ENCODE results near the gene CFAP65. TPM values are rescaled to one million over a fixed set of nuclear protein-coding genes. Genes with fewer than 3 reads are reported as not detected.

The CFAP65 gene
- total RNA-seq, 1 experiment from 2014 or later: 0.44 TPM

DNA sequence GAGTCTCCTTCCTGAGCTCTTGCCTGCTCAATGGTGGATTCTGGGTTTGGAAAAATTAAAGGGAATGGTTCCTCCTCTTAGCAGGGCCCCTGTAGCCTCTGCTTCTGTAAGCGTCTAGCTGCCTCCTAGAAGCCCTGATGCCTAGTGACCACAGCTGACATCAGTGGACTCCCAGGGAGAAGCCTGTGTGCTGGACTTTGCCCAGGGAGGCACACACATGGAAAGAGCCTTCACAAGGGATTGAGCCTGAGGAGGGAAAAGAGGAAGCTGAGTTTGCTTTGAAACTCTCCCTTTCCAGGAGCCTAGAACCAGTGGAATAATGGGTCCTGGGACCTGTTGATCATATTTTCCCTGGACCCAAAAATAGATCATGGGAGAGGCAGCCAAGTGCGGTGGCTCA is 1.4 kb upstream of the CFAP65 start:
- peaks cover 34% of the 10 kb centered on the region for H3K27me3 Mint-ChIP-seq (ENCODE audit: low read depth)
- H3K4me3 Mint-ChIP-seq: no peak overlapping the region
- DNase-seq (ENCODE audit: low spot score) (no peak), ATAC-seq (no peak)
- TF ChIP-seq, protein P1, sequence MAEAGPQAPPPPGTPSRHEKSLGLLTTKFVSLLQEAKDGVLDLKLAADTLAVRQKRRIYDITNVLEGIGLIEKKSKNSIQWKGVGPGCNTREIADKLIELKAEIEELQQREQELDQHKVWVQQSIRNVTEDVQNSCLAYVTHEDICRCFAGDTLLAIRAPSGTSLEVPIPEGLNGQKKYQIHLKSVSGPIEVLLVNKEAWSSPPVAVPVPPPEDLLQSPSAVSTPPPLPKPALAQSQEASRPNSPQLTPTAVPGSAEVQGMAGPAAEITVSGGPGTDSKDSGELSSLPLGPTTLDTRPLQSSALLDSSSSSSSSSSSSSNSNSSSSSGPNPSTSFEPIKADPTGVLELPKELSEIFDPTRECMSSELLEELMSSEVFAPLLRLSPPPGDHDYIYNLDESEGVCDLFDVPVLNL (CRISPR knock-in tag; IDR thresholded peaks at IDR 0.05; ENCODE audit: borderline replicate concordance, low read depth): no peak
- TF ChIP-seq, protein P2, sequence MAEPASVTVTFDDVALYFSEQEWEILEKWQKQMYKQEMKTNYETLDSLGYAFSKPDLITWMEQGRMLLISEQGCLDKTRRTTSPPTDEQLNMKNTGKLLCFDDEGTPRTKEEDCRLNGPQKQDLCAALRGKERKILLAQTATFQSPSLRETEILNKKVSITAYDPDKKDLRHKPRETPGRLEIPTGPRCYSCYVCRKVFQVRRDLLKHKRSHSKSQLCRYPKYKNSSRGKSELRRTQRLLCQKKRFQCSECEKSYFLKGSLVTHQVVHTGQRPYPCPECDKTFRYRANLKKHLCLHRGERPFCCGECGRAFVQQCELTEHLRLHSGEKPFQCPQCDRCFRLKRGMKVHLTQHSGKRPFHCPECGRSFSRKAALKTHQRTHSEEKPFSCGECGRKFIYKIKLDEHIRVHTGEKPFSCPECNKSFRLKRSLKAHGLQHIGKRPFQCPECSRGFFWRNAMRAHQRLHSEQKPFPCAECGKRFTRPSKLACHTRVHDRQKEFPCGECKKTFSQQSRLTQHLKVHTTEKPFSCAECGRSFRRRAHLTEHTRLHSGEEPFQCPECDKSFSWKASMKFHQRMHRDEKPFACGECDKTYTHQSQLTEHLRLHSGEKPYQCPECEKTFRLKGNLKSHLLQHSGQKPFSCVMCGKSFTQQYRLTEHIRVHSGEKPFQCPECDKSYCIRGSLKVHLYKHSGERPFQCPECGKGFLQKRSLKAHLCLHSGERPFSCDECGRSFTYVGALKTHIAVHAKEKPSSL (CRISPR knock-in tag; conservative IDR thresholded peaks at IDR 0.05): no peak
- TF ChIP-seq, protein P3, sequence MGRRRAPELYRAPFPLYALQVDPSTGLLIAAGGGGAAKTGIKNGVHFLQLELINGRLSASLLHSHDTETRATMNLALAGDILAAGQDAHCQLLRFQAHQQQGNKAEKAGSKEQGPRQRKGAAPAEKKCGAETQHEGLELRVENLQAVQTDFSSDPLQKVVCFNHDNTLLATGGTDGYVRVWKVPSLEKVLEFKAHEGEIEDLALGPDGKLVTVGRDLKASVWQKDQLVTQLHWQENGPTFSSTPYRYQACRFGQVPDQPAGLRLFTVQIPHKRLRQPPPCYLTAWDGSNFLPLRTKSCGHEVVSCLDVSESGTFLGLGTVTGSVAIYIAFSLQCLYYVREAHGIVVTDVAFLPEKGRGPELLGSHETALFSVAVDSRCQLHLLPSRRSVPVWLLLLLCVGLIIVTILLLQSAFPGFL (CRISPR knock-in tag; IDR thresholded peaks at IDR 0.05; ENCODE audit: borderline replicate concordance): no peak
- TF ChIP-seq, protein P4, sequence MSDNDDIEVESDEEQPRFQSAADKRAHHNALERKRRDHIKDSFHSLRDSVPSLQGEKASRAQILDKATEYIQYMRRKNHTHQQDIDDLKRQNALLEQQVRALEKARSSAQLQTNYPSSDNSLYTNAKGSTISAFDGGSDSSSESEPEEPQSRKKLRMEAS (CRISPR knock-in tag; IDR thresholded peaks at IDR 0.05): no peak
- TF ChIP-seq, protein P5, sequence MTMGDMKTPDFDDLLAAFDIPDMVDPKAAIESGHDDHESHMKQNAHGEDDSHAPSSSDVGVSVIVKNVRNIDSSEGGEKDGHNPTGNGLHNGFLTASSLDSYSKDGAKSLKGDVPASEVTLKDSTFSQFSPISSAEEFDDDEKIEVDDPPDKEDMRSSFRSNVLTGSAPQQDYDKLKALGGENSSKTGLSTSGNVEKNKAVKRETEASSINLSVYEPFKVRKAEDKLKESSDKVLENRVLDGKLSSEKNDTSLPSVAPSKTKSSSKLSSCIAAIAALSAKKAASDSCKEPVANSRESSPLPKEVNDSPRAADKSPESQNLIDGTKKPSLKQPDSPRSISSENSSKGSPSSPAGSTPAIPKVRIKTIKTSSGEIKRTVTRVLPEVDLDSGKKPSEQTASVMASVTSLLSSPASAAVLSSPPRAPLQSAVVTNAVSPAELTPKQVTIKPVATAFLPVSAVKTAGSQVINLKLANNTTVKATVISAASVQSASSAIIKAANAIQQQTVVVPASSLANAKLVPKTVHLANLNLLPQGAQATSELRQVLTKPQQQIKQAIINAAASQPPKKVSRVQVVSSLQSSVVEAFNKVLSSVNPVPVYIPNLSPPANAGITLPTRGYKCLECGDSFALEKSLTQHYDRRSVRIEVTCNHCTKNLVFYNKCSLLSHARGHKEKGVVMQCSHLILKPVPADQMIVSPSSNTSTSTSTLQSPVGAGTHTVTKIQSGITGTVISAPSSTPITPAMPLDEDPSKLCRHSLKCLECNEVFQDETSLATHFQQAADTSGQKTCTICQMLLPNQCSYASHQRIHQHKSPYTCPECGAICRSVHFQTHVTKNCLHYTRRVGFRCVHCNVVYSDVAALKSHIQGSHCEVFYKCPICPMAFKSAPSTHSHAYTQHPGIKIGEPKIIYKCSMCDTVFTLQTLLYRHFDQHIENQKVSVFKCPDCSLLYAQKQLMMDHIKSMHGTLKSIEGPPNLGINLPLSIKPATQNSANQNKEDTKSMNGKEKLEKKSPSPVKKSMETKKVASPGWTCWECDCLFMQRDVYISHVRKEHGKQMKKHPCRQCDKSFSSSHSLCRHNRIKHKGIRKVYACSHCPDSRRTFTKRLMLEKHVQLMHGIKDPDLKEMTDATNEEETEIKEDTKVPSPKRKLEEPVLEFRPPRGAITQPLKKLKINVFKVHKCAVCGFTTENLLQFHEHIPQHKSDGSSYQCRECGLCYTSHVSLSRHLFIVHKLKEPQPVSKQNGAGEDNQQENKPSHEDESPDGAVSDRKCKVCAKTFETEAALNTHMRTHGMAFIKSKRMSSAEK (CRISPR knock-in tag; IDR thresholded peaks at IDR 0.05; ENCODE audit: borderline replicate concordance): no peak
- TF ChIP-seq MYBL2 (CRISPR knock-in tag; IDR thresholded peaks at IDR 0.05) (no peak), ZNF138 (CRISPR knock-in tag; conservative IDR thresholded peaks at IDR 0.05) (no peak), GABPB1 (CRISPR knock-in tag; IDR thresholded peaks at IDR 0.05) (no peak), ZNF219 (CRISPR knock-in tag; IDR thresholded peaks at IDR 0.05; ENCODE audit: borderline replicate concordance) (no peak), RORB (CRISPR knock-in tag; IDR thresholded peaks at IDR 0.05) (no peak), KAT7 (CRISPR knock-in tag; IDR thresholded peaks at IDR 0.05; ENCODE audit: borderline replicate concordance) (no peak), TEAD1 (CRISPR knock-in tag; IDR thresholded peaks at IDR 0.05) (no peak), NR3C1 (CRISPR knock-in tag; conservative IDR thresholded peaks at IDR 0.05; ENCODE audit: low read depth) (no peak), ZNF232 (CRISPR knock-in tag; IDR thresholded peaks at IDR 0.05) (no peak), FOXP1 (CRISPR knock-in tag; IDR thresholded peaks at IDR 0.05; ENCODE audit: borderline replicate concordance) (no peak), SMAD4 (CRISPR knock-in tag; IDR thresholded peaks at IDR 0.05) (no peak)
- TF ChIP-seq, protein P6, sequence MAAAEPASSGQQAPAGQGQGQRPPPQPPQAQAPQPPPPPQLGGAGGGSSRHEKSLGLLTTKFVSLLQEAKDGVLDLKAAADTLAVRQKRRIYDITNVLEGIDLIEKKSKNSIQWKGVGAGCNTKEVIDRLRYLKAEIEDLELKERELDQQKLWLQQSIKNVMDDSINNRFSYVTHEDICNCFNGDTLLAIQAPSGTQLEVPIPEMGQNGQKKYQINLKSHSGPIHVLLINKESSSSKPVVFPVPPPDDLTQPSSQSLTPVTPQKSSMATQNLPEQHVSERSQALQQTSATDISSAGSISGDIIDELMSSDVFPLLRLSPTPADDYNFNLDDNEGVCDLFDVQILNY (CRISPR knock-in tag; IDR thresholded peaks at IDR 0.05): no peak
- TF ChIP-seq, protein P7, sequence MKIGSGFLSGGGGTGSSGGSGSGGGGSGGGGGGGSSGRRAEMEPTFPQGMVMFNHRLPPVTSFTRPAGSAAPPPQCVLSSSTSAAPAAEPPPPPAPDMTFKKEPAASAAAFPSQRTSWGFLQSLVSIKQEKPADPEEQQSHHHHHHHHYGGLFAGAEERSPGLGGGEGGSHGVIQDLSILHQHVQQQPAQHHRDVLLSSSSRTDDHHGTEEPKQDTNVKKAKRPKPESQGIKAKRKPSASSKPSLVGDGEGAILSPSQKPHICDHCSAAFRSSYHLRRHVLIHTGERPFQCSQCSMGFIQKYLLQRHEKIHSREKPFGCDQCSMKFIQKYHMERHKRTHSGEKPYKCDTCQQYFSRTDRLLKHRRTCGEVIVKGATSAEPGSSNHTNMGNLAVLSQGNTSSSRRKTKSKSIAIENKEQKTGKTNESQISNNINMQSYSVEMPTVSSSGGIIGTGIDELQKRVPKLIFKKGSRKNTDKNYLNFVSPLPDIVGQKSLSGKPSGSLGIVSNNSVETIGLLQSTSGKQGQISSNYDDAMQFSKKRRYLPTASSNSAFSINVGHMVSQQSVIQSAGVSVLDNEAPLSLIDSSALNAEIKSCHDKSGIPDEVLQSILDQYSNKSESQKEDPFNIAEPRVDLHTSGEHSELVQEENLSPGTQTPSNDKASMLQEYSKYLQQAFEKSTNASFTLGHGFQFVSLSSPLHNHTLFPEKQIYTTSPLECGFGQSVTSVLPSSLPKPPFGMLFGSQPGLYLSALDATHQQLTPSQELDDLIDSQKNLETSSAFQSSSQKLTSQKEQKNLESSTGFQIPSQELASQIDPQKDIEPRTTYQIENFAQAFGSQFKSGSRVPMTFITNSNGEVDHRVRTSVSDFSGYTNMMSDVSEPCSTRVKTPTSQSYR (CRISPR knock-in tag; IDR thresholded peaks at IDR 0.05): no peak
- TF ChIP-seq, protein P8, sequence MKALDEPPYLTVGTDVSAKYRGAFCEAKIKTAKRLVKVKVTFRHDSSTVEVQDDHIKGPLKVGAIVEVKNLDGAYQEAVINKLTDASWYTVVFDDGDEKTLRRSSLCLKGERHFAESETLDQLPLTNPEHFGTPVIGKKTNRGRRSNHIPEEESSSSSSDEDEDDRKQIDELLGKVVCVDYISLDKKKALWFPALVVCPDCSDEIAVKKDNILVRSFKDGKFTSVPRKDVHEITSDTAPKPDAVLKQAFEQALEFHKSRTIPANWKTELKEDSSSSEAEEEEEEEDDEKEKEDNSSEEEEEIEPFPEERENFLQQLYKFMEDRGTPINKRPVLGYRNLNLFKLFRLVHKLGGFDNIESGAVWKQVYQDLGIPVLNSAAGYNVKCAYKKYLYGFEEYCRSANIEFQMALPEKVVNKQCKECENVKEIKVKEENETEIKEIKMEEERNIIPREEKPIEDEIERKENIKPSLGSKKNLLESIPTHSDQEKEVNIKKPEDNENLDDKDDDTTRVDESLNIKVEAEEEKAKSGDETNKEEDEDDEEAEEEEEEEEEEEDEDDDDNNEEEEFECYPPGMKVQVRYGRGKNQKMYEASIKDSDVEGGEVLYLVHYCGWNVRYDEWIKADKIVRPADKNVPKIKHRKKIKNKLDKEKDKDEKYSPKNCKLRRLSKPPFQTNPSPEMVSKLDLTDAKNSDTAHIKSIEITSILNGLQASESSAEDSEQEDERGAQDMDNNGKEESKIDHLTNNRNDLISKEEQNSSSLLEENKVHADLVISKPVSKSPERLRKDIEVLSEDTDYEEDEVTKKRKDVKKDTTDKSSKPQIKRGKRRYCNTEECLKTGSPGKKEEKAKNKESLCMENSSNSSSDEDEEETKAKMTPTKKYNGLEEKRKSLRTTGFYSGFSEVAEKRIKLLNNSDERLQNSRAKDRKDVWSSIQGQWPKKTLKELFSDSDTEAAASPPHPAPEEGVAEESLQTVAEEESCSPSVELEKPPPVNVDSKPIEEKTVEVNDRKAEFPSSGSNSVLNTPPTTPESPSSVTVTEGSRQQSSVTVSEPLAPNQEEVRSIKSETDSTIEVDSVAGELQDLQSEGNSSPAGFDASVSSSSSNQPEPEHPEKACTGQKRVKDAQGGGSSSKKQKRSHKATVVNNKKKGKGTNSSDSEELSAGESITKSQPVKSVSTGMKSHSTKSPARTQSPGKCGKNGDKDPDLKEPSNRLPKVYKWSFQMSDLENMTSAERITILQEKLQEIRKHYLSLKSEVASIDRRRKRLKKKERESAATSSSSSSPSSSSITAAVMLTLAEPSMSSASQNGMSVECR (CRISPR knock-in tag; IDR thresholded peaks at IDR 0.05; ENCODE audit: borderline replicate concordance): no peak
- POLR2A ChIA-PET: no interaction called here
- no peaks in the 10 kb centered on the region for H3K36me3 Mint-ChIP-seq
- CTCF ChIA-PET: interaction anchor here (1.5 to 6.6 kb wide), 8 partner anchors 14 to 145 kb away, joined by 3 to 75 read pairs (median 10); no protein-coding TSS in a partner anchor
- no peaks in the 10 kb centered on the region for H3K9me3 Mint-ChIP-seq
- H3K27ac Mint-ChIP-seq: no peak overlapping the region
- H3K4me1 Mint-ChIP-seq: peaks cover 4% of the 10 kb centered on the region; the same call in 1 of the 2 replicates
